ENCODE results near the gene KRI1. TPM values are rescaled to one million over a fixed set of nuclear protein-coding genes. Genes with fewer than 3 reads are reported as not detected.
A peak's percentile ranks its signal among the peaks of the same experiment; 100 is the strongest.

Gene KRI1
- 9.8 and 13.7 TPM in 2 replicates for total RNA-seq

DNA sequence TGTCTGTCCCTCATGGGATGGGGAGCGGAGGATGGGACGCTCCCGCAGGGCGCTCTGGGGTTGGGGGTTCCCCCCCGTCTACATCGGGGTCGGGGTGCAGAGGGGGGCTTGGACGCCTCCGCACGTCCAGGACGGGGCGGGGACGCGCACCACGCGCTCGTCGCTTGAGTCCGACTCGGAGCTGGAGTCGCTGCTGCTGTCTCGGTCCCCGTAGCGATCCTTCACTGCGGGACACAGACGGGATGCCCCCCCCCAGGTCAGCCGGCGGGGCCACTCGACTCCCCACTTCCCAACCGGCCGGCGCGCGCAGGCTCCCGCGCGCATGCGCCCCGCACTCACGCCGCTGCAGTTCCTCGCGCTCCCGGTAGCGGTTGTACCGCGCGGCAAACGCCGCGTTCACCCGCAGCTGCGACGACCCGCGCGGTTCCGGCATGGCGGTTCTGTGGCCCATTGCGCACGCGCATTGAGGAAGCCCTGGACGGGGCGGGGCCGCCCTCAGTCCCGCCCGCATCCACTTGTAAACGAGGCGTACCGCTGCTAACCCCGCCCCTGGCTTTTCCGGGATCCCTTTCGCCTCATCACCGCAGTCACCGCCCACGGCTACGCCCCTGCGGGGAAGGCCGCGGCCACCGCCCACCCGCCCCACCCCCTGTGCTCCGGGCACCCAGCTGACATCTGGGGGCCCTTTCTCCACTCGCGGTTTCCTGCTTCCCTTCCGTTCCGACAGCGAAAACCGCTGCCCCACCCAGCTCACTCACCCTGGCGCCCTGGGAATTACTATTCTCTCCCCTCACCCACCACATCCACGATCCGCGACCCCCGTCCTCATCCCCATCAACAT lies at the start of gene KRI1:
TSS of gene KRI1 (minus strand) at position 444 of the 841 bp plus-strand sequence. CDS start at position 433, 11 bp downstream.
- DNase-seq (ENCODE audit: low read depth, low spot score), result peak; percentile 82

- no peak for DNase-seq (ENCODE audit: low read depth, low spot score)
These were observed 46.8 kb upstream of the KRI1 start for GRCh38 chr19:10612499-10613119.

- no peak for DNase-seq (ENCODE audit: low read depth, low spot score)
These were observed 46.1 kb upstream of the KRI1 start for GRCh38 chr19:10611907-10612306.

DNA sequence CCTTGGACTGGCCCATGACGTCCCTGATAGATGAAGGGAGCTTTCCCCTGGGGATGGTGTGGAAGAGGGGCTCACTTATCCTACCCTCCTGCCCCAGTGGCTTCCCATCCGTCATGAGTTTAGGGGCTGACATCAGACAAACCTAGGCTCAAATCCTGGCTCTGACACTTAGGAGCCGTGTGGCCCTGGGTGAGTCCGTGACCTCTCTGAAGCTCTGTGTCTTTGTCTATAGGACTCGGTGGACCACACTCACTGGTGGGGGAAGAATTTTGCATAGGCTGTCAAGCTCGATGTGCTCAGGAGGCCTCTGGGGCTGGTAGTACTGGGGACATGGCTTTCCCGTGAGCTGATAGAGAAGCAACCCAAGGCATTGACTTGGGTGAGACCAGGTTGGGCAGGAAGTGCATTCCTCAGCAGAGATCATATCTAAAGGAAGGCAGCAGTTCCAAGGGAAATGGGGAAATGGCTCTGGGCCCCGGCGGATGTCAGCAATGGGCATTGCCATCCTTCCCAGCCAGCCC lies 38.7 kb upstream of the KRI1 start:
- no peak for DNase-seq (ENCODE audit: low read depth, low spot score)

- DNase-seq (ENCODE audit: low read depth, low spot score), result no peak
These were observed 38.2 kb upstream of the KRI1 start for GRCh38 chr19:10603873-10604459.

GRCh38 chr19:10603084-10603872 lies 37.5 kb upstream of the KRI1 start:
- DNase-seq (ENCODE audit: low read depth, low spot score), result no peak

- no peak for DNase-seq (ENCODE audit: low read depth, low spot score)
These were observed 36.7 kb upstream of the KRI1 start for GRCh38 chr19:10602330-10603083.

GRCh38 chr19:10601999-10602329 lies 36.2 kb upstream of the KRI1 start:
- no peak for DNase-seq (ENCODE audit: low read depth, low spot score)

GRCh38 chr19:10600149-10600548 lies 34.3 kb upstream of the KRI1 start:
- DNase-seq (ENCODE audit: low read depth, low spot score), result no peak

GRCh38 chr19:10593820-10594637 lies 28.2 kb upstream of the KRI1 start:
- no peak for DNase-seq (ENCODE audit: low read depth, low spot score)

GRCh38 chr19:10593148-10593547 lies 27.3 kb upstream of the KRI1 start:
- DNase-seq (ENCODE audit: low read depth, low spot score), result no peak

GRCh38 chr19:10587839-10588150 lies 22.0 kb upstream of the KRI1 start:
- no peak for DNase-seq (ENCODE audit: low read depth, low spot score)

DNA sequence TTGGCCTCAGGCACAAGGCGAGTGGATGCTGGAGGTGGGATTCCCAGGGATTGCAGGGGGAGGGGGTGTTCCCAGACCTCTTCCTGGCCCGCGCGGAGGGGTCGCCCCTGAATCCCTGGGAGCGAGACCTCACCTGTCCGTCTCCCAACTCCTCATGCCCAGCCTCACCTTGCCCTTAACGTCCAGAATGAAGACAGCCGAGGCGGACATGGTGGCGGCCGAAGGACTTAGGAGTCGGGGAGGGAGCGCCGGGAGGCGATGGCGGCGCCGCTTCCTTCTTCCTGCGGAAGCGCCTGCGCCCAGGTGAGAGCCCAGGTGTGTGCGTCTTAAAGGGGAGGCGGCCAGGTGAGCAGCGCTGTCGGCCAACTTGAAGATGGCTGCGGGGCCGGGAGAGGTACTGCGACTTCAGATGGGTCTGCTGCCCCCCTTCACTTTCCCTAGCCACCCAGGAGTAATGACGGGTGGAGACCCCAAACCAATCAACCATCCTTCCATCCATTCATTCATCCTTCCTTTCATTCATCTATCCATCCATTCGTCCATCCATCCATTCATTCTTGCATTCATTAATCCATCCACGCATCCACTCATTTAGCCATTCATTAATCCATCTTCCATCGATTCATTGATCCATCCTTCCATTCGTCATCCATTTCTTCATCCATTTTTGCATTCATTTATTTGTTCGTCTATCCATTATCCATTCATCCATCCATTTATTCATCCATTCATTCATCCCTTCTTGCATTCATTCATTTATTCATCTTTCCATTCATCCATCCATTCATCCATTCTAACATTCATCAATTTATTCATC lies 21.4 kb upstream of the KRI1 start, which contains the start of gene AP1M2:
TSS of gene AP1M2 (minus strand) at position 291 of the 817 bp plus-strand sequence. CDS start at position 210, 81 bp downstream.
- DNase-seq (ENCODE audit: low read depth, low spot score), result no peak

GRCh38 chr19:10586396-10586795 lies 20.6 kb upstream of the KRI1 start:
- DNase-seq (ENCODE audit: low read depth, low spot score), result no peak

GRCh38 chr19:10583036-10583776 lies 17.4 kb upstream of the KRI1 start:
- no peak for DNase-seq (ENCODE audit: low read depth, low spot score)

GRCh38 chr19:10582091-10582490 lies 16.3 kb upstream of the KRI1 start:
- DNase-seq (ENCODE audit: low read depth, low spot score), result no peak

- peak; percentile 77 for DNase-seq (ENCODE audit: low read depth, low spot score)
These were observed 15.3 kb upstream of the KRI1 start for GRCh38 chr19:10580979-10581631.

DNA sequence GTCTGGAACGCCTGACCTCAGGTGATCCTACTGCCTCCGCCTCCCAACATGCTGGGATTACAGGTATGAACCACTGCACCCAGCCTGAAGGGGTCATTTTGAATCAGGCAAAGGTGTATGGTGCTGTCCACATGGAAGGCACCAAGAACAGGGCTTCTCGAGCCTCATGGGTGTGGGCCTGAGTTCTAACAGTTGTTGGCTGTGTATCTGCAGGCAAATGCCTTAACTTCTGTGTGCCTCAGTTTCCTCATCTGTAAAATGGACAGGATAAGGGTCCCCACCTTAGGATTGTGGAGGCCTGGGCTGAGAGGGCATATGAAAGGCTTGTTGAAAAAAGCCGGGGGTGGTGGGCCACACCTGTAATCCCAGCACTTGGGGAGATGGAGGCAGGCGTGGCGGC lies 12.1 kb upstream of the KRI1 start:
- no peak for DNase-seq (ENCODE audit: low read depth, low spot score)
